Subcutaneous adipose tissue (tissue), 4 donors: Measurements from ENCODE around the gene RASSF4. TPM values are rescaled to one million over a fixed set of nuclear protein-coding genes. Genes with fewer than 3 reads are reported as not detected.

Experiments used
- CTCF ChIP-seq: fragments of 450-650 bp; IDR thresholded peaks from one replicate; pipeline ENCODE4 v1.5.1; 2016; ENCODE audit warnings: low read depth, mild to moderate bottlenecking, control low read depth, antibody characterized with exemption, moderate library complexity
- total RNA-seq, 4 donors: library from RNA; depleted of rRNA; stranded (reverse); fragments of >200 nt; gene quantifications; one replicate each; pipeline ENCODE4 v1.1.0, GENCODE V29; 2016

The RASSF4 gene
- total RNA-seq, 4 donors from 2014 or later: 81.0 to 346 (median 156) TPM

- no peak for TF ChIP-seq CTCF
Observed at GRCh38 chr10:44950326-44951225, 9.0 kb upstream of the RASSF4 start.

DNA sequence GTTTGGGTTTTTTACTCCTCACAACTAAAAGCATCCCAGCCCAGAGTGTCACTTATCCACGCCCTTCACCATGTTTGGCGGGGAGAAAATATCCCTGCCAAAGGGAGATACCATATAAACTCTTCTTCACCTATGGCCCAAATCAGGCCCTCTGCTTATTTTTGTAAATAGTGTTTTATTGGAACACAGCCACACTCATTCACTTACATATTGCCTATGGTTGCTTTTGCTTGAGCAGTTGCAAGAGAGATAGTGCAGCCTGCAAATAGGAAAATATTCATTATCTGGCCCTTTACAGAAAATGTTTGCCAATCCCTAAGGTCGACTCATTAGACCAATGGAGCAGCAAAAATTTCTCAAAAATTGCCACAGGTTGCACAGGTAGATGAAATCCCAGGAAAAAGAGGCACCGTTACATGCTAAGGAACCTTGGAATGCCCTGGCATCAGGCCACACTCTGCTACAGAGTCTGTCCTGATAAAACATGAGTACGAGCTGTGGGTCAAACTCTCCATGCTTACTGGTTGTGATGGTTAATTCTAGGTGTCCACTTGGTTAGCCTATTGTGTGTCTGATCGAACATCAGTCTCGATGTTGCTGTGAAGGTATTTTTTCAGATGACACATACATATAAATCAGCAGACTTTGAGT is 7.9 kb upstream of the RASSF4 start:
- TF ChIP-seq CTCF: no peak

DNA sequence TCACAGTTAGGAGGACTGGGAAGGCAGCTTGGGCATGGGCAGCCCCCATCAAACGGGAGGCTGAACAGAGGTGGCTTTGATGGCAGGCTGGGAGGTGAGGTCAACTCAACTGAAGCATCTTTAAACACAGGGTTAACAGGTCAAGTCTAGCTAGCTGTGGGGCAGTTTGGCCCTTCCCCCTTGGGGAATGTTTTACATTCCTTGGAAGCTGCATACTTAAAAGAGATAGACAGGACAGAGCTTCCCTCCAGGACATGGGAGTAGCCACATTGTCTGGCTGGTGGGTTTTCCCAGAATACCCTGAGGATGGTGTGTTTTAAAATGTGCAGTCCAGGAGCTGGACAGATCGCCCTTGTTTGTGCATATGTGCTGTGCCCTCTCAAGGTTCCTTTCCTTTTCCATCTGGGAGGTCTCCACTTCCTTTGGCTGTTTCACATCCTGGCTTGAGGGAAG is 6.8 kb upstream of the RASSF4 start:
- TF ChIP-seq CTCF: no peak

- TF ChIP-seq CTCF: no peak
Observed at GRCh38 chr10:44954042-44954441, 5.6 kb upstream of the RASSF4 start.

GRCh38 chr10:44954962-44955361 is 4.6 kb upstream of the RASSF4 start:
- no peak for TF ChIP-seq CTCF

- no peak for TF ChIP-seq CTCF
Observed at GRCh38 chr10:44955413-44956070, 4.1 kb upstream of the RASSF4 start.

DNA sequence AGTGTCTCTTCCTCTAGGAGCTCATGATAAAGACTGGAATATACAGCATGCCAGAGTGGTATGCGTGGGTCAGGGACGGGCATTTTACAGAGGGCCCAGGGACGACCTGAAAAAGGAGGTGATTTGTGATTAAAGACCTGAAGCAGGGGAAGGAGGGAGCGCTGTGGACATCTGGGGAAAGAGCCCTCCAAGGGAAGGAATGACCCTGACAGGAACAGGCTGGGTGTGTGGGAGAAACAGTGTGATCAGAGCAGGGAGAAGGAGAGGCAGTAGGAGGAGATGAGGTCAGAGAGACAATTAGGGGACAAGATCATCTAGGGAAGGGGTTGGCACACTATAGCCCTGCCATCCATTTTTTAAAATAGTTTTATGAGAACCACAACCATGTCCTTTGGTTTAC is 3.4 kb upstream of the RASSF4 start:
- TF ChIP-seq CTCF: no peak
